GM18508 (cell line): ENCODE measurements around the gene TBX2.

Experiments used
- ATAC-seq: cut with Tn5 transposase; IDR thresholded peaks from one replicate; pipeline ENCODE4 v1.9.1; 2021; ENCODE audit warnings: moderate number of reproducible peaks; ENCODE audit not compliant: insufficient read depth, unreplicated experiment

Gene TBX2

DNA sequence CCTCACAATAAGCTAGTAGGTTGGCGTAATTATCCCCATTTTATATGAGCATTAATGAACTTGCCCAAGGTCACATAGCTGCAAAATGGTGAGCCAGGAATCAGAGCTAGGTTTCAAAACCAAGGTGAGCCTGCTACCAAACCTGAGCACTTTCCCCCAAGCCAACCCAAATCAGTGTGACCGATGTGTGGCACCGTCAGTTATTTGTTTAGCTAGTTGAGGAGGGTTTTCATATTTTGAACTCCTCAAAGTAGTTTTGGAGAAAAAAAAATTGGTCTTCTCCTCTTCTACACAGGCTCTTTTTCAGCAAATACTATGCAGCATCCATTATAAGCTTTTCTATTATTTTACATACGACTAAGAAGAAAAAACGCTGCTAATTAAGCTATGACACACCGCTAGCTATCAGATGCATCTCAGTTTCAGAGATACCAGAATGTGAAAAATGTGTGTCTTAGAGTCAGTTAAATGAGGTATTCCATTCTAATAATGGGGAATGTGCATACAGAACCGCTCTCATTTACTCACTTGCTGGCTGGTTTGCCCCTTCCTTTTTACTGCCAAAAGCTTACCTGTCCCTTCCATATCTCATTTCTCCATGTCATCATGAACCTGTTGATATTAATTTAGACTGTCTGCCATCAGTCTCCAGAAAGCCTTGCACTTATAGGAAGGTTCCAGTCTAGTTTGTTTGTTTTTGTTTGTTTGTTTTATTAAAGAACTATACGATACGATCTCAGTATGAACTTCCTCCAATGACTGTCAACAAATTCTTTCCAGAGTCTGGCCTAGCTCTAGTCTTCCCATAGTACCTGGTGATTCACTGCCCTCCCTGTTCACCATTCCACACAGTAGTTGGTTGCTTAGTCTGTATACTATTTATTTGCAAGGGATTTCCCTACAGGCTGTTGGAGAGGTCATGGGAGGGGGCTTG is 50.3 kb downstream of the TBX2 start:
- no peak for ATAC-seq

GRCh38 chr17:61450641-61451537 is 51.2 kb downstream of the TBX2 start:
- no peak for ATAC-seq

GRCh38 chr17:61451538-61452300 is 52.1 kb downstream of the TBX2 start:
- ATAC-seq, result no peak

DNA sequence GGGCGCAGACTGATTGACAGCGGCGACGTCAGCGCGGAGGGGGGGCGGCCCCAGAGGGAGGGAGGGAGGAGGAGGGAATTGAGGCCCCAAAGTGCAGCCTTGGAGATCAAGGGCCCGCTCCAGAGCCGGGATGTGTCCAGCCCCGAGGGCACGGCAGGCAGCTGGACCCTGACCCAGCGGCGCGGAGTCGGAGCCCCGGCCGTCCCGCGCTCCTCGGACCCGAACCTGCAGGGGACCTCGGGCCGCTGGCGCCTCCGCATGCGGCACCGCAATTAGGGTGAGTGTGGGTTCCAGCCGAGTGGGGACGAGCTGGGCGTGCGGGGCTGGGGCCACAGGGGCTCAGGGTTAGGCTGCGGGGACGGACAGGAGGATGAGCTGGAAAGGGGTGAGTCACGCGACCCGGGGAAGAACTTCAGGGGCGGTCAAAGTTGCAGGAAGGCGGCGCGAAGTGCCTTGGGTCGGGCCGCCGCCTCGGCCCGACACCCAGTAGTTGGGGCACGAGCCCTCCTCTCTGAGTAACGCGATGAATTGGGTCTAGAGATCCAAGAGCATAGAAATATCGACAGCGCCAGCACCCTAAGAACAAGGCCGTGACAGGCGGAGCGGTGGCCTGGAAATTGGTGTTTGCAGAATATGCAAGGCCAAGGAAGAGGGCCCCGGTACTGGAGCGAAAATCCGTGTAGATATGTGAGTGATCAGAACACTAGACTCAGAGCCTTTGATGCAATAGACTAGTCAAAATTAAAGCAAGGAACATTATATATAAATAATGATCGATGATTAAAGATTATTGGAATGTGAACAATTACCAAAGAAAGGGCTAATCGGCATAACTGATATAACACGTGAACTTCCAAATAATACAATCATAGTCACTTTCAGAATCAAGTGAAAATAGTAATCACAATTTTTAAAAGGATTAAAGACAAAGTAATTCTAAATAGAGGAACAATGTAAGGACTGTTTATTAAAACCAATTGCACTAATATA is 53.0 kb downstream of the TBX2 start, which contains the start of gene TBX4:
TBX4 (plus strand) TSS at position 122 of the 990 bp plus-strand sequence. CDS start 4,069 bp downstream, outside the sequence.
- ATAC-seq, result no peak

- ATAC-seq, result no peak
Measured at GRCh38 chr17:61453566-61454380, 54.1 kb downstream of the TBX2 start.

DNA sequence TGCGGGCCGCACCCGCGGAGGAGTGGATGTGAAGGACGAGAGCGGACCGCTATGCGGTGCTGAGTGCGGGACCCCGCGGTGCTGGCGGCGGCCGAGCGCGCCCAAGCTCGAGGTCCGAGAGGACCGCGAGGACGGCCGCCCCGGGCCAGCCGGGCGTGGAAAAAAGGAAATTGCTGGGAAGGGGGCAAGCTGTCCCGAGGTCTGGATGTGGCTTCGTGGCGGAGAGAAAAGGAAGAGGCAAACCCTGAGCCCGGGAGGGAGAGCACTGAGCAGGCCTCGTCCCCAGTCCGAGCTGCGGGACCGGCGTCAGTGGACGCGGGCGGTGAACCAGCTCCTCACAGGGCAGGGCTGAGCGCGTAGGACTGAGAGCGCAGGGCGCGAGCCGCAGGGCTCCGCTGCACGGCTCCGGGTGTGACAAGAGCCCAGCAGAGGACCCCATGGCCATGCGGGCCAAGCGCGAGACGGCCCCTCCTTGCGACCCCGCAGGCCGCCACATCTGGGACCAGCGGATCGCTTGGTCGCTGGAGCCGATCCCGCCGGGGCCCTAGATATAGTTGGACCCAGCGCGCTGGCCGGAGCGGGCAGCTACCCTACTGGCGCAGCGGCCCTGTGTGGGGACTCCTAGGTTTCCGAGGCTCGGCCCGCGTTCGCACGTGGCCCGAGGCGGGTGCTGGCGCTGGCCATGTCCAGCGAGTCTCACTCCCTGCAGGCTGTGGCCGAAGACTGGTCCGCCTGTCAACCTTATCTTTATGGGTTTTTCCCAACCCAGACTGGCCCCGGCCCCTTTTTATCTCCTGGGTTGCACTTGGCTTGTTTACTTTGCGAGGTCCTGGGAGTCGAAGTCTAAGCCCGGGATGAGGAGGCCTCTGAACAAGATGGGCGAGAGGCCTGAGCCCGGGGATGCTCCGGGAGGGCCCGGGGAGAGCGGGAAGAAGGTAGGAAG is 55.0 kb downstream of the TBX2 start:
- ATAC-seq, result no peak

DNA sequence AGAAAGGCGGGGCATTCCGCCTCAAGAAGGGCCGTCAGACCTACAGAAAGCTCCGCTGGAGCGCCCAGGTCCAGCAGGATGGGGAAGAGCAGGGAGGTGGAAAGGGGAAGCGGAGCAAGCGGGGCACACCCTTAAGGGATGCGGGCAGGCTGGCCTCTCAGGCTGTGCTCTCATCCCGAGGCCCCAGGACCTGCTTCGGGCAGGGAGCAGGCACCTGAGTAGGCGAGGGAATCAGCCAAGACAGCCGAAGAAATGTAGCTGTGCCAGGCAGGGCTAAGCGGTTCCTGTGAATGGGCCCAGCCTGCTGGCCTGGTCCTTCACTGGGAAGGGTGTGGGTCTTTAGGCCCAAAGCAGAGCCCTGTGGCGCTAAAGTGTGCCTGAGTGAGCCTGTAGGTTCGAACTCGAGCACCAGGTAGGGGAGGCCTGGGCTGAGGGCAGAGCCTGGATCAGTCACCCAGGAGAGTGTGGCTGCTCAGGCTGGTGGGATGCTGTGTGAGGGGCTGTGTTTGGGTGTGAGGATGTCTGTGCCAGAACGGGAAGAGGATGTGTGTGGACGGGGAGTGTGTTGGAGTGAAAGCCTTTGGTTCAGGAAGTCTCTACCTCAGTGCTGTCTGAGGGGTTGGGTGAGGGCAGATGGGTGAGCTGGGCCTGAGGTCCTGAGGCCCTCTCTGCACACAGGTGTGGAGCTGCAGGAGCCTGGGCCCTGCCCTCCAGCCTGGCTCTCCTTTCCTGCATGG is 55.8 kb downstream of the TBX2 start:
- ATAC-seq, result no peak

- ATAC-seq, result no peak
Measured at GRCh38 chr17:61456061-61456681, 56.5 kb downstream of the TBX2 start.

DNA sequence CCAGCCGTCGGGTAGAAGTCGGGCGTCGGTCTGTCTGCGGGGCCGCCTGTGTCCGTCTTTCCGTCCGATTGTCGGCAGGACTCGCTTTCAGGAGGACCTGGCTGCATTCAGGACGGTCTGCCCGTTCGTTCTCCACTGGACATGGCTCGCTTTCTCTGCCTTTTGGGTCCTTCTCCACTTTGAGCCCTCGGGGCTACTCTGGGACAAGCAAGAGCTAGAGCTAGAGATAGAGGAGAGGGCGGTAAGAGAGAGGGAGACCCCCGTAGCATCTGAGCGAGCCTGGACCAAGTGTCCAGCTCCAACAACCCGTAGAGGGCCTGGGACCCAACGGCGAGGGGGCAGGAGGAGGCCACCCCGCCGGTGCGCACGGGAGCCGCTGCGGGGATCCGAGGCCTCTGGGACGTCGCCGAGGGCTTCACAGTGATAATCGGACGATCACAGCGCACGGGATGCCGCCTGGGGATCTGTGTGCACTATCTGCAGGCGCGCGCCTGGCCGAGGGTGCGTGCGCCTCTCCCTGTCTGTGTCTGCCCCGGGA is 57.1 kb downstream of the TBX2 start:
- no peak for ATAC-seq

- ATAC-seq, result no peak
Measured at GRCh38 chr17:61457226-61457983, 57.8 kb downstream of the TBX2 start.

- ATAC-seq, result no peak
Measured at GRCh38 chr17:61458000-61458399, 58.4 kb downstream of the TBX2 start.

GRCh38 chr17:61458421-61459141 is 58.9 kb downstream of the TBX2 start:
- ATAC-seq, result no peak
